K562 (cell line): ENCODE results near the gene OGFR. TPM values are rescaled to one million over a fixed set of nuclear protein-coding genes. Genes with fewer than 3 reads are reported as not detected.

Experiments
- ATAC-seq: fragments of 200-7000 bp; cut with Tn5 transposase; 3 replicates; pipeline ENCODE4 v1.9.1; 2020; ENCODE audit warnings: moderate library complexity
- BruUV-seq: library from RNA; stranded (reverse); fragments of 400-500 nt; replicated peaks from 2 replicates; lab custom pipeline; 2021; lab: Mats Ljungman, UMichigan
- CTCF ChIA-PET: fragments of 300-600 bp; formaldehyde crosslinking; extraction: SDS; loops from one replicate; lab custom pipeline; 2021; ENCODE audit warnings: low intra/inter-chr PET ratio; lab: Yijun Ruan, JAX
- POLR2A ChIA-PET: fragments of 300-600, 350-650 bp; sonication (Branson Sonifier 250); formaldehyde crosslinking; extraction: SDS; loops from one replicate; lab custom pipeline; 2021; ENCODE audit warnings: antibody characterized with exemption, inconsistent platforms; lab: Yijun Ruan, JAX
- DNase-seq, 4 experiments: peaks; one replicate each; pipeline versions ENCODE4 v3.0.0 to v3.0.0-alpha.2; 2011 to 2018; ENCODE audit warnings: low spot score in 3 of 4, mixed read lengths in 3 of 4; ENCODE audit errors: extremely low read depth in 1 of 4
- FAIRE-seq: peaks from 2 replicates; lab custom pipeline; 2011; peaks lifted over from hg19 to GRCh38; lab: Jason Lieb, UNC
- H2AFZ ChIP-seq: 2 replicates; pipeline ENCODE4 v1.6.0; 2011; ENCODE audit warnings: low read depth, low read length, control low read depth, inconsistent platforms
- H3K27ac ChIP-seq: fragments of 200-600 bp; 3 replicates; pipeline ENCODE4 v1.8.0; 2011; ENCODE audit warnings: low read depth, mild to moderate bottlenecking, control low read depth, inconsistent platforms, low read length, moderate library complexity, mixed read lengths; ENCODE audit errors: extremely low read depth
- H3K27me3 ChIP-seq, 2 experiments: fragments of 300-600 bp in 1 of 2; 2 replicates in 1 of 2; 3 replicates in 1 of 2; pipeline versions ENCODE4 v1.6.0 to v1.8.0; 2011; ENCODE audit warnings: inconsistent platforms in 2 of 2, low read length in 2 of 2, mild to moderate bottlenecking in 1 of 2, mixed read lengths in 1 of 2, moderate library complexity in 1 of 2; ENCODE audit not compliant: control insufficient read depth in 2 of 2, insufficient read depth in 2 of 2
- H3K36me3 ChIP-seq: fragments of 300-600 bp; 3 replicates; pipeline ENCODE4 v1.8.0; 2011; ENCODE audit warnings: mild to moderate bottlenecking, low read length, inconsistent platforms; ENCODE audit not compliant: control insufficient read depth, insufficient read depth
- H3K4me1 ChIP-seq, 2 experiments: fragments of 200-600 bp in 1 of 2; replicated peaks in 1 of 2; 2 replicates in 1 of 2; 3 replicates in 1 of 2; pipeline versions ENCODE4 v1.5.1 to v1.8.0; 2011; ENCODE audit warnings: inconsistent platforms in 2 of 2, low read length in 2 of 2, mild to moderate bottlenecking in 1 of 2, mixed read lengths in 1 of 2, moderate library complexity in 1 of 2; ENCODE audit not compliant: control insufficient read depth in 2 of 2, insufficient read depth in 2 of 2
- H3K4me2 ChIP-seq: 2 replicates; pipeline ENCODE4 v1.6.1; 2011; ENCODE audit warnings: low read length, control low read depth, inconsistent platforms, mixed read lengths; ENCODE audit not compliant: insufficient read depth
- H3K4me3 ChIP-seq: fragments of 200-600 bp; sonication (generic), shearing (Covaris generic); 2 replicates; pipeline ENCODE4 v1.5.1; 2016; ENCODE audit warnings: control low read depth, inconsistent platforms
- H3K79me2 ChIP-seq: fragments of 200-600 bp; 3 replicates; pipeline ENCODE4 v1.8.0; 2011; ENCODE audit warnings: low read length, inconsistent platforms; ENCODE audit not compliant: control insufficient read depth, insufficient read depth
- H3K9ac ChIP-seq, 2 experiments: 2 replicates each; pipeline versions ENCODE4 v1.6.0 to v1.6.1; 2011; ENCODE audit warnings: low read depth in 2 of 2, low read length in 2 of 2, control low read depth in 1 of 2, inconsistent platforms in 1 of 2, mild to moderate bottlenecking in 1 of 2, mixed read lengths in 1 of 2; ENCODE audit not compliant: insufficient read depth in 1 of 2
- H3K9me1 ChIP-seq: one replicate; pipeline ENCODE4 v1.6.0; 2011; ENCODE audit warnings: inconsistent platforms, mild to moderate bottlenecking, low read length, moderate library complexity; ENCODE audit not compliant: control insufficient read depth, insufficient read depth
- H3K9me3 ChIP-seq: replicated peaks from 2 replicates; pipeline ENCODE4 v1.5.1; 2011; ENCODE audit warnings: low read depth, low read length, inconsistent platforms; ENCODE audit not compliant: control insufficient read depth, insufficient read depth
- H4K20me1 ChIP-seq: replicated peaks from 2 replicates; pipeline ENCODE4 v1.6.1; 2011; ENCODE audit warnings: low read length, inconsistent platforms, mixed read lengths; ENCODE audit not compliant: control insufficient read depth, insufficient read depth
- ATF2 ChIP-seq: sonication (generic); formaldehyde crosslinking; IDR thresholded peaks from 2 replicates; pipeline ENCODE4 v1.8.1; 2022; ENCODE audit warnings: missing genetic modification reagents
- BRCA1 ChIP-seq, 2 experiments: fragments of 450-650 bp in 1 of 2; sonication (generic) in 1 of 2; formaldehyde crosslinking in 1 of 2; IDR thresholded peaks; 2 replicates each; pipeline versions ENCODE4 v1.5.0 to v1.6.1; 2017 to 2020; ENCODE audit warnings: mild to moderate bottlenecking in 1 of 2, missing genetic modification reagents in 1 of 2
- HMGN3 ChIP-seq: IDR thresholded peaks from 2 replicates; pipeline ENCODE4 v1.6.1; 2011; ENCODE audit warnings: borderline replicate concordance, low read depth, mild to moderate bottlenecking, mixed read lengths, low read length; ENCODE audit not compliant: insufficient read length; ENCODE audit errors: extremely low read depth
- NCOA4 ChIP-seq: fragments of 450-650 bp; IDR thresholded peaks from 2 replicates; pipeline ENCODE4 v1.6.1; 2018; ENCODE audit warnings: mild to moderate bottlenecking; ENCODE audit not compliant: partially characterized antibody
- NFATC3 ChIP-seq: fragments of 450-650 bp; IDR thresholded peaks from 2 replicates; pipeline ENCODE4 v1.6.1; 2017; ENCODE audit warnings: mild to moderate bottlenecking
- U2AF1 ChIP-seq: fragments of 200-400 bp; formaldehyde crosslinking; optimal IDR thresholded peaks from 2 replicates; pipeline ENCODE3; 2017; ENCODE audit warnings: mild to moderate bottlenecking, low read depth, low read length, moderate library complexity
- ZNF764 ChIP-seq: fragments of 250-450 bp; sonication (Bioruptor Pico); IDR thresholded peaks from 2 replicates; pipeline ENCODE4 v1.4.0; 2020; ENCODE audit warnings: low read depth, mild to moderate bottlenecking, moderate library complexity
- WGBS: fragments of 100-300 bp; shearing (Covaris generic); methylation state at CpG from one replicate; pipeline ENCODE4 v1.1.6; 2016; ENCODE audit warnings: low coverage, mixed read lengths; ENCODE audit not compliant: insufficient coverage; ENCODE audit errors: missing lambda C conversion rate; 5-methylcytosine and 5-hydroxymethylcytosine counted together
- in situ Hi-C: fragments of 300-500 bp; cut with MboI; formaldehyde crosslinking; loops from 4 replicates; pipeline ENCODE4 v1.15.0; 2018; ENCODE audit warnings: inconsistent platforms, mixed read lengths
- intact Hi-C: fragments of 100-400 bp; cut with micrococcal nuclease; formaldehyde crosslinking; loops from 2 replicates; pipeline ENCODE4 v1.14.2; 2022
- polyA plus RNA-seq, 8 experiments: library from polyadenylated mRNA; depleted of rRNA in 4 of 8; stranded (reverse) in 5 of 8; unstranded in 3 of 8; fragments of >200 nt; fragmentation: Nextera tagmentation in 2 of 8; fragmentation: Illumina TruSeq in 1 of 8; extraction: Ambion mirVana in 2 of 8; extraction: Trizol in 1 of 8; gene quantifications; 2 replicates each; pipeline versions ENCODE4 v1.2.1 to v1.2.3, GENCODE V29; 2011 to 2014; ENCODE audit warnings: inconsistent platforms in 1 of 8, missing spikeins in 1 of 8
- total RNA-seq, 7 experiments: library from RNA; depleted of rRNA in 6 of 7; stranded (reverse); fragments of >200 nt in 6 of 7; fragmentation: Illumina TruSeq in 2 of 7; extraction: Trizol in 2 of 7; gene quantifications; 2 replicates each; pipeline versions ENCODE4 v1.2.1 to v1.2.3, GENCODE V29; 2011 to 2021; ENCODE audit warnings: low replicate concordance in 1 of 7
- TF ChIP-seq, protein P1 (sequence below): fragments of 450-650 bp; IDR thresholded peaks from 2 replicates; pipeline ENCODE4 v1.6.1; 2016
- TF ChIP-seq, protein P2 (sequence below): sonication (generic); formaldehyde crosslinking; IDR thresholded peaks from 2 replicates; pipeline ENCODE4 v1.8.0; 2022; ENCODE audit warnings: missing genetic modification reagents, mild to moderate bottlenecking, moderate library complexity, borderline replicate concordance
- TF ChIP-seq, protein P3 (sequence below), 3 experiments: IDR thresholded peaks in 2 of 3; conservative IDR thresholded peaks in 1 of 3; 2 replicates each; pipeline ENCODE4 v1.5.1; 2011 to 2012; ENCODE audit warnings: low read length in 3 of 3, mild to moderate bottlenecking in 3 of 3, control low read depth in 2 of 3, improper control_type of control experiment in 1 of 3, inconsistent platforms in 1 of 3, low read depth in 1 of 3, mixed read lengths in 1 of 3, moderate library complexity in 1 of 3; ENCODE audit not compliant: insufficient read depth in 2 of 3

The OGFR gene
- total and polyA plus RNA-seq, 9 of the 15 experiments (the other 6 are each of a cell fraction or from before 2014, with no cell fraction given): 0.39 to 56.3 (median 17.5) TPM

GRCh38 chr20:62787866-62788265 is 16.8 kb upstream of the OGFR start:
- ChIA-PET CTCF (no interaction called here), POLR2A (interaction anchor here (0.7 kb wide), 1 partner anchor 152 kb away, joined by 3 read pairs; no protein-coding TSS in a partner anchor)
- H3K9me3 ChIP-seq: no peaks in the 10 kb centered on the region
- in situ Hi-C loops: no loop called here
- H3K9me1 ChIP-seq: no peaks in the 10 kb centered on the region
- DNase-seq (no peak), ATAC-seq (no peak), FAIRE-seq (peak; percentile 29)
- TF ChIP-seq, protein P1, sequence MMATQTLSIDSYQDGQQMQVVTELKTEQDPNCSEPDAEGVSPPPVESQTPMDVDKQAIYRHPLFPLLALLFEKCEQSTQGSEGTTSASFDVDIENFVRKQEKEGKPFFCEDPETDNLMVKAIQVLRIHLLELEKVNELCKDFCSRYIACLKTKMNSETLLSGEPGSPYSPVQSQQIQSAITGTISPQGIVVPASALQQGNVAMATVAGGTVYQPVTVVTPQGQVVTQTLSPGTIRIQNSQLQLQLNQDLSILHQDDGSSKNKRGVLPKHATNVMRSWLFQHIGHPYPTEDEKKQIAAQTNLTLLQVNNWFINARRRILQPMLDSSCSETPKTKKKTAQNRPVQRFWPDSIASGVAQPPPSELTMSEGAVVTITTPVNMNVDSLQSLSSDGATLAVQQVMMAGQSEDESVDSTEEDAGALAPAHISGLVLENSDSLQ: peak; percentile 84
- TF ChIP-seq, protein P2, sequence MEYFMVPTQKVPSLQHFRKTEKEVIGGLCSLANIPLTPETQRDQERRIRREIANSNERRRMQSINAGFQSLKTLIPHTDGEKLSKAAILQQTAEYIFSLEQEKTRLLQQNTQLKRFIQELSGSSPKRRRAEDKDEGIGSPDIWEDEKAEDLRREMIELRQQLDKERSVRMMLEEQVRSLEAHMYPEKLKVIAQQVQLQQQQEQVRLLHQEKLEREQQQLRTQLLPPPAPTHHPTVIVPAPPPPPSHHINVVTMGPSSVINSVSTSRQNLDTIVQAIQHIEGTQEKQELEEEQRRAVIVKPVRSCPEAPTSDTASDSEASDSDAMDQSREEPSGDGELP (CRISPR knock-in tag): no peak
- no peak for TF ChIP-seq ZNF764 (CRISPR knock-in tag)
- no peak for TF ChIP-seq NCOA4
- TF ChIP-seq U2AF1: no peak
- TF ChIP-seq HMGN3: no peak
- no peak for TF ChIP-seq NFATC3
- TF ChIP-seq, protein P3, sequence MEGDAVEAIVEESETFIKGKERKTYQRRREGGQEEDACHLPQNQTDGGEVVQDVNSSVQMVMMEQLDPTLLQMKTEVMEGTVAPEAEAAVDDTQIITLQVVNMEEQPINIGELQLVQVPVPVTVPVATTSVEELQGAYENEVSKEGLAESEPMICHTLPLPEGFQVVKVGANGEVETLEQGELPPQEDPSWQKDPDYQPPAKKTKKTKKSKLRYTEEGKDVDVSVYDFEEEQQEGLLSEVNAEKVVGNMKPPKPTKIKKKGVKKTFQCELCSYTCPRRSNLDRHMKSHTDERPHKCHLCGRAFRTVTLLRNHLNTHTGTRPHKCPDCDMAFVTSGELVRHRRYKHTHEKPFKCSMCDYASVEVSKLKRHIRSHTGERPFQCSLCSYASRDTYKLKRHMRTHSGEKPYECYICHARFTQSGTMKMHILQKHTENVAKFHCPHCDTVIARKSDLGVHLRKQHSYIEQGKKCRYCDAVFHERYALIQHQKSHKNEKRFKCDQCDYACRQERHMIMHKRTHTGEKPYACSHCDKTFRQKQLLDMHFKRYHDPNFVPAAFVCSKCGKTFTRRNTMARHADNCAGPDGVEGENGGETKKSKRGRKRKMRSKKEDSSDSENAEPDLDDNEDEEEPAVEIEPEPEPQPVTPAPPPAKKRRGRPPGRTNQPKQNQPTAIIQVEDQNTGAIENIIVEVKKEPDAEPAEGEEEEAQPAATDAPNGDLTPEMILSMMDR (IDR thresholded peaks at IDR 0.05 in 2 of 3, conservative IDR thresholded peaks at IDR 0.05 in 1 of 3; ENCODE audit: insufficient read depth in 2 of 3, low read depth in 1 of 3, low read length in 3 of 3): no peak
- no peak for TF ChIP-seq ATF2 (CRISPR knock-in tag)
- TF ChIP-seq BRCA1 (IDR thresholded peaks at IDR 0.05): no peak
- 0 out of 2 replicates have a peak, but pooled peaks have one; percentile 32 for TF ChIP-seq BRCA1 (CRISPR knock-in tag; IDR thresholded peaks at IDR 0.05)
- H3K4me2 ChIP-seq: no peak overlapping the region
- 29% methylated on average over 5 of the region's 5 CpGs for WGBS
- no TSS peak for BruUV-seq
- no peak overlapping the region for H2AFZ ChIP-seq
- H3K9ac ChIP-seq: no peak overlapping the region
- peaks cover 4 to 14% of the 10 kb centered on the region in 2 experiments; a peak in 3 of 5 replicates for H3K27me3 ChIP-seq
- no peak overlapping the region for H3K4me3 ChIP-seq
- H3K36me3 ChIP-seq: no peaks in the 10 kb centered on the region
- peaks cover 0 to 42% of the 10 kb centered on the region in 2 experiments; a peak in 3 of 5 replicates for H3K4me1 ChIP-seq
- H3K79me2 ChIP-seq: no peaks in the 10 kb centered on the region
- no peaks in the 10 kb centered on the region for H4K20me1 ChIP-seq
- H3K27ac ChIP-seq: no peak overlapping the region
- intact Hi-C loops: no loop called here
